NCI-H510A (cell line): Measurements from ENCODE around the gene PDXDC1.
"Not testable (repeated sequence)": the region's sequence is repeated elsewhere in the genome, so short reads cannot be mapped to it uniquely, and the experiment has no call there.

ENCODE experiments used
- DNase-seq: peaks from one replicate; lab custom pipeline; 2025; lab: John Stamatoyannopoulos, UW

PDXDC1 gene

GRCh38 chr16:15035163-15035729 is 60.4 kb downstream of the PDXDC1 start:
- no peak for DNase-seq

DNA sequence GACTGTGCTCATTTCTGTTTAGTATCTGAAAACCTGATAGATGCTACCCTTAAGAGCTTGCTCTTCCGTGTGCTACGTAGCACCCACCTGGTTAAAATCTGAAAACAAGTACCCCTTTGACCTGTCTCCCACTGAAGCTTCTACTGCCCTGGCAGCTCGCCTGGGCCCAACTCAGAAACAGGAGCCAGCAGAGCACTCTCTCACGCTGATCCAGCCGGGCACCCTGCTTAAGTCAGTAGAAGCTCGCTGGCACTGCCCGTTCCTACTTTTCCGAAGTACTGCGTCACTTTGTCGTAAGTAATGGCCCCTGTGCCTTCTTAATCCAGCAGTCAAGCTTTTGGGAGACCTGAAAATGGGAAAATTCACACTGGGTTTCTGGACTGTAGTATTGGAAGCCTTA is 62.2 kb downstream of the PDXDC1 start:
- DNase-seq, result no peak

DNA sequence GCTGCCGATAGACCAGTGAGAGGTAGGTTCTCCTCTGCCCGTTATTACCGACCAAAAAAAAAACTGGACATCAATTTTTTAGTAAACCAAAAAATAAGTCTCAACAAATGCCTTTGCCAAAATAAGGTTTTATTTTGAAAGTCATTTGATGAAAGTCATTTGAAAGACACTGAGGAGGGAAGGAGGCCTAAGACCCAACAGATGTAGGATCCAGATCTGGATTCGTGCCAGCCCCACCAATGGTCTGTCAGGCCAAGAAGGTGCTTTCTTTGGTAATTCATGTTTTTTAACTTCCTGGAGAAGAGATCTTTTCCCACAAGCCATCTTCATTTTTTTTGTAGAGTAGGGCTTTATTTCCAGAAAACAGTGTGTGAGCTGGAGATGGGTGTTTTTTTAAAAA is 62.9 kb downstream of the PDXDC1 start:
- DNase-seq, result no peak

- DNase-seq, result no peak
Observed at GRCh38 chr16:15038689-15039088, 63.9 kb downstream of the PDXDC1 start.

- DNase-seq, result no peak
Observed at GRCh38 chr16:15041271-15042004, 66.6 kb downstream of the PDXDC1 start.

- DNase-seq, result no peak
Observed at GRCh38 chr16:15043344-15043743, 68.5 kb downstream of the PDXDC1 start.

- no peak for DNase-seq
Observed at GRCh38 chr16:15044286-15044685, 69.5 kb downstream of the PDXDC1 start.

GRCh38 chr16:15045270-15045669 is 70.4 kb downstream of the PDXDC1 start:
- not testable (repeated sequence) for DNase-seq

- DNase-seq, result no peak
Observed at GRCh38 chr16:15046692-15047376, 72.0 kb downstream of the PDXDC1 start.

DNA sequence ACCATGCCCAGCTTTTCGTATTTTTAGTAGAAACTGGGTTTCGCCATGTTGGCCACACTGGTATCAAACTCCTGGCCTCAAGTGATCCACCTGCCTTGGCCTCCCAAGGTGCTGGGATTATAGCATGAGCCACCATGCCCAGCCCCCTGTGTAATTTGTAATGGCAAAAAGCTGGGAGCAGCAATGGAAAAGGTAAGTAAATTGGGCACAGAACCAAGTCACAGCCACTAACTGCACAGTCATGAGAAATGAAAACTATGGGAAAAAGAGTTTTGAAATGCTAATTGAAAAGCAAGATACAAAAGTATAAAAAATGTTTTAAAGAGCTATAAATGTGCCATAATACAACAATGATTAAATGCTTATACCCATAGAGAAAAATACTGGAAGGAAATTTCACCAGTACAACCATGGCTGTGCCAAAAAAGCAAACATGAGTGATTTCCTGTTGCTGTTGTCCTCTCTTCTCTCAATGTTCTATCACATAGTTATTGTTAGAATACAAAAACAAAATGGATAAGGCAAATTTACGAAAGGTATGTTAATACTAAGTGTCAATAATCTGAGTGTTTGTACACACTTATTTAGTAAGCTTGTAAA is 74.9 kb downstream of the PDXDC1 start:
- DNase-seq, result no peak

GRCh38 chr16:15050440-15050839 is 75.6 kb downstream of the PDXDC1 start:
- DNase-seq, result not testable (repeated sequence)

DNA sequence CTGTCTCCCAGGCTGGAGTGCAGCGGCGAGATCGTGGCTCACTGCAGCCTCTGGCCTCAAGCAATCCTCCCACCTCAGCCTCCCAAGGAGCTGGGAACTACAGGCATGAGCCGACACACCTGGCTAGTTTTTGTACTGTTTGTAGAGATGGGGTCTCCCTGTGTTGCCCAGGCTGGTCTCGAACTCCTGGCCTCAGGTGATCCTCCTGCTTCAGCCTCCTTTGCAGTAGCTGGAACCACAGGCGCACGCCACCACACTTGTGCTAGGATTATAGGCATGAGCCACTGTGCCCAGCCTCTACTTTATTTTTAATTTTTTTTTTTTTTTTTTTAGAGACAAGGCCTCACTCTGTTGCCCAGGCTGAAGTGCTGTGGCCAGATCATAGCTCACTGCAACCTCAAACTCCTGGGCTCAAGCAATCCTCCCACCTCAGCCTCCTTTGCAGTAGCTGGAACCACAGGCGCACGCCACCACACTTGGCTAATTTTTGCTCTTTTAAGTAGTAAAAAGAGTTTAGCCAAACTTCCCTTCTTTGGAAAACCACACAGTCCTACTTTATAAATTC is 76.6 kb downstream of the PDXDC1 start:
- DNase-seq, result no peak

GRCh38 chr16:15052747-15053476 is 78.1 kb downstream of the PDXDC1 start:
- no peak for DNase-seq

DNA sequence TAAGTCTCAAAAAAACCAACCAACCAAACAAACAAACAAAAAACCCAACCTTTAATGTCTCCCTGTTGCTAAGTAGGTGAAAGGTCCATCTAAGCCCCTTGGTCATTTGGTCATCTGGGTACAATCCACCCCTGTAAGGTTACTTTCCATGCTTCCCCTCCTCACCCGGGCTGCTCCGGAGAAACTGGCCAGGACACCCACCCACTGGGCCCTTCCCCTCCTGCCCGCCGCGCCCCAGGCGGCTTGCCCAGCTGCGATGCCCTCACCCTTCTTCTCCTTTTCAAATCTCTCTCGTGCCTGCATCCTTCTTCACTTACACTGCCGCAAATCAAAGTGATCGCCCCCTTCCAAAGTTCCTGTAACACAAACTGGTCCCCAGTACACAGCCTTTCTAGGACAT is 79.1 kb downstream of the PDXDC1 start:
- DNase-seq, result no peak

DNA sequence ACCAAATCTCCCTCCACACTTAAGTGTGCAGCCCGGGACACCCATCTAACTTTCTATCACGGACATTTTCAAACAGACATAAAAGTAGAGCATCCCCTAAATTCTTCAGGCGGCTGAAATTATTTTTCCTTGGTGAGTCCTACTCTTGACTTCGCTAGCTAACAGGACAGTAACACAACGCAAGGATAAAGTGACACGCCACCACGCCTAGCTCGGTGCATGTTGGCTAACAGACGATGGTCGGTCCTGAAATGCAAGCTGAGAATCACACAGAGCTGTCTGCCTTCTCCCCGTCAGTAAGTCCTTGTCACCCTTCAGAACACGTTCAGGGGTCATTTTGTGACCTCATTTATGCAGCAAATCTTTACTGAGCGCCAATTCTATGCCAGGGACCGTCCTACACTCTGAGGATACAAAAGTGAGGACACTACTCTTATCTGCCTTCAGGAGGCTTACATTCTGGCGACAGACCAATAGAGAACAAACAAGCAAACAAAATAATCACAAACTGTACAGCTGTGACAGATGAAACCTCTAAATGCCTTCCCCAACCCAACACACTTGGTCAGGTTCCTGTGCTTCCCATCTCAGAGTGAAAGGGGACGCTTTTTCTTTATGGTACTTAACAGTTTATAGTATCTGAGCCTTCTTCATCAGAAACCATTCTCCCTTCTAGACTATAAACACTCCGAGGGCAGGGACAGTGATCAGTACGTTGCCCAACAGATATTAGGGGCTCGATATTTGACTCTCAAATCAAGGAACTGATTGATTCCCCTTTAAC is 79.7 kb downstream of the PDXDC1 start:
- no peak for DNase-seq

GRCh38 chr16:15055141-15056053 is 80.6 kb downstream of the PDXDC1 start:
- DNase-seq, result no peak

DNA sequence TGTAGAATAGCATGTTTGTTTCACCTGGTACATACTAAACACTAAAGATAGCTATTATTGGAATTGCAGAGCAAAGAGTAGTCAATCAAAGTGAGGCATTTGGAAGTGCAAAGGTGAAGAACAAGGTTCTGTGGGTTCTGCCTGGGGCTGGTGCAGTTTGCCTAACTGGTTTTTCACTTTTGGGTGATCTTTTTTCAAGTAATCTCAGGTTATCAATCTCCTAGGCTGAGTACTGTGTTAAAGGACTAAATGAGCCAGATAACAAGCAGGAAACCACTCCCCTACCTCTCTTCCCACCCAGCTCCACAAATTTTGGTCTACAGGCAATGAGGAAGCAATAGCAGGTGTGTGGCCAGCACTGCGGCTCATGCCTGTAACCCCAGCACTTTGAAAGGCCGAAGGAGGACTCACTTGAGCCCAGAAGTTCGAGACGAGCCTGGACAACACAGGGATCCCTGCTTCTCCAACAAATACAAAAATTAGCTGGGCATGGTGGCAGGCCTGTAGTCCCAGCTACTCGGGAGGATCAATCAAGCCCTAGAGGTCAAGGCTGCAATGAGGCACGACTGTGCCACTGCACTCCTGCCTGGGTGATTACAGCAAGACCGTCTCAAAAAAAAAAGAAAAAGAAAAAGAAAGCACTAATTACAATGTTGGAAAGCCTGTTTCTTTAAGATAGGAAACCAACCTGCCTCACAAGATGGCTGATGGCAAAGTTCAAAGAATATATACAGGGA is 83.0 kb downstream of the PDXDC1 start:
- no peak for DNase-seq

GRCh38 chr16:15059324-15059723 is 84.5 kb downstream of the PDXDC1 start:
- no peak for DNase-seq

- DNase-seq, result not testable (repeated sequence)
Observed at GRCh38 chr16:15062085-15062810, 87.4 kb downstream of the PDXDC1 start.
